PC-9 (cell line): ENCODE measurements around the gene UPF3A.

Experiments used
- CTCF ChIP-seq: fragments of 200-600 bp; sonication (generic); conservative IDR thresholded peaks from 2 replicates; pipeline ENCODE4 v1.6.1; 2017; ENCODE audit warnings: mixed run types, antibody characterized with exemption, mild to moderate bottlenecking, moderate library complexity
- EZH2 ChIP-seq: fragments of 200-600 bp; sonication (generic); IDR thresholded peaks from 2 replicates; pipeline ENCODE4 v1.8.0; 2017; ENCODE audit warnings: antibody characterized with exemption, low read depth

DNA sequence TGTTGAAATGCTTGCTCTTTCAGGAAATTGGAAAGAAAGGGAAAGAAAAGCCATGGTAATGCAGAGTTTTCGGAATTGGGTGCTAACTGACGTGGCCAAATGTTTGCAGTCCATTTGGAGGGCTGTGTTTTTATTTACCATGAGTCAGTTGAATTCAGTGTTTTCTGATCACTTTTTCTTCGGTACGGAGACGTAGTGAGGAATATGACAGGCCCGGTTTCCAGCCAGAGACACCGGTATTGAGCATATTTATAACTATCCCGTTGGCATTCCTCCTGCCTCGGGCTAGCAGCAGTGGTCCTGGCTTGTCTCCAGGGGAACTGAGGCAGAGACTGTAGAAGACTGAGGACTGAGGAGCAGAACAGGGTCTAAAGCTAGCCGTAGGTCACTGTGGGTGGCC is 45.7 kb upstream of the UPF3A start:
- no peak for TF ChIP-seq CTCF
- no peak for TF ChIP-seq EZH2
